ENCODE data around the gene QPRT. TPM values are rescaled to one million over a fixed set of nuclear protein-coding genes. Genes with fewer than 3 reads are reported as not detected.

QPRT gene
- total and polyA plus RNA-seq, 2 of the 8 experiments (the other 6 are each of a cell fraction or from before 2014, with no cell fraction given) = 89.0 to 102 TPM

GRCh38 chr16:29658705-29659104, 20.3 kb upstream of the QPRT start:
- no peak overlapping the region for H2AFZ ChIP-seq (ENCODE audit: low read length)
- H3K4me3 ChIP-seq (ENCODE audit: extremely low read depth in 1 of 4, insufficient read depth in 2 of 4, low read depth in 3 of 4, low read length in 4 of 4) = no peak overlapping the region
- H3K27ac ChIP-seq (ENCODE audit: low read depth, low read length) = no peak overlapping the region
- no peaks in the 10 kb centered on the region for H3K79me2 ChIP-seq (ENCODE audit: control insufficient read depth in 1 of 2, insufficient read depth in 2 of 2, low read length in 2 of 2)
- H3K4me2 ChIP-seq (ENCODE audit: insufficient read depth in 1 of 2, low read depth in 2 of 2, low read length in 2 of 2) = no peak overlapping the region
- H3K18ac ChIP-seq (ENCODE audit: extremely low read depth, low read length) = no peak overlapping the region
- TF ChIP-seq MAFK (IDR thresholded peaks at IDR 0.05; ENCODE audit: low read depth, low read length) (no peak), RFX5 (IDR thresholded peaks at IDR 0.05; ENCODE audit: borderline replicate concordance, low read depth, low read length) (no peak), EGR1 (IDR thresholded peaks at IDR 0.05; ENCODE audit: borderline replicate concordance, low read depth, low read length) (no peak), SRF (IDR thresholded peaks at IDR 0.05; ENCODE audit: low read depth, low read length) (no peak), TAF1 (IDR thresholded peaks at IDR 0.05; ENCODE audit: low read depth, low read length) (no peak)
- H4K20me1 ChIP-seq (replicated peaks in 1 of 2; ENCODE audit: control insufficient read depth in 1 of 2, insufficient read depth in 2 of 2, low read length in 2 of 2) = no peaks in the 10 kb centered on the region
- no peak overlapping the region for H2BK15ac ChIP-seq (ENCODE audit: low read length)
- no peak overlapping the region for H2BK120ac ChIP-seq (replicated peaks; ENCODE audit: low read depth, low read length)
- H3K56ac ChIP-seq (replicated peaks; ENCODE audit: insufficient read length, low read depth, low read length) = no peak overlapping the region
- H2BK12ac ChIP-seq (ENCODE audit: low read depth, low read length) = no peak overlapping the region
- DNase-seq (ENCODE audit: low read depth in 1 of 2, low spot score in 2 of 2) (no peak), FAIRE-seq (no peak)
- no peak overlapping the region for H2AK5ac ChIP-seq (ENCODE audit: low read depth, low read length)
- H2BK5ac ChIP-seq (ENCODE audit: low read depth, low read length) = no peak overlapping the region
- H4K8ac ChIP-seq (ENCODE audit: extremely low read depth, insufficient read depth, low read length) = no peak overlapping the region
- H3K4me1 ChIP-seq (replicated peaks in 1 of 4; ENCODE audit: control insufficient read depth in 3 of 4, insufficient read depth in 4 of 4, low read length in 3 of 4) = peaks cover 0 to 6% (median 2%) of the 10 kb centered on the region in 4 experiments; a peak in 2 of 7 replicates
- no peak overlapping the region for H4K5ac ChIP-seq (ENCODE audit: insufficient read length, low read depth, low read length)
- no peak overlapping the region for H4K91ac ChIP-seq (replicated peaks; ENCODE audit: insufficient read length, low read length)
- no peaks in the 10 kb centered on the region for H3K9me3 ChIP-seq (ENCODE audit: insufficient read depth in 2 of 2, low read depth in 1 of 2, low read length in 1 of 2)
- POLR2A ChIA-PET (ENCODE audit: partially characterized antibody) = interaction anchor here (0.6 kb wide), 1 partner anchor 49 kb away, joined by 3 read pairs; no protein-coding TSS in a partner anchor
- no peak overlapping the region for H2BK20ac ChIP-seq (ENCODE audit: low read length)
- no peak overlapping the region for H3K9ac ChIP-seq (replicated peaks in 1 of 4; ENCODE audit: extremely low read depth in 1 of 4, low read depth in 3 of 4, low read length in 3 of 4)
- H3K23ac ChIP-seq (ENCODE audit: insufficient read length) = no peak overlapping the region
- no peaks in the 10 kb centered on the region for H3K27me3 ChIP-seq (replicated peaks in 1 of 4; ENCODE audit: control insufficient read depth in 3 of 4, extremely low read depth in 1 of 4, insufficient read depth in 3 of 4, low read length in 3 of 4)
- no peaks in the 10 kb centered on the region for H3K79me1 ChIP-seq (ENCODE audit: low read depth, low read length)
- H3K36me3 ChIP-seq (ENCODE audit: control insufficient read depth in 2 of 4, insufficient read depth in 4 of 4, low read length in 3 of 4) = no peaks in the 10 kb centered on the region
- H3K23me2 ChIP-seq (ENCODE audit: low read depth, low read length) = no peaks in the 10 kb centered on the region; the same call in 1 of the 2 replicates
- no peak overlapping the region for H3K14ac ChIP-seq (ENCODE audit: insufficient read length)
- no peak overlapping the region for H3K4ac ChIP-seq (replicated peaks; ENCODE audit: insufficient read length, low read depth, low read length)
- WGBS, 2 experiments (ENCODE audit: extremely low coverage in 1 of 2, insufficient coverage in 1 of 2, insufficient read length in 1 of 2, insufficient replicate concordance in 2 of 2, low coverage in 1 of 2, low lambda C conversion rate in 2 of 2, missing lambda C conversion rate in 1 of 2) = 93% methylated on average over 6 of the region's 6 CpGs; no CpG with 5 or more reads in 1 of the 2 experiments
- CTCF ChIA-PET (ENCODE audit: partially characterized antibody) = interaction anchor here (0.6 kb wide), 1 partner anchor 356 kb away, joined by 3 read pairs; no protein-coding TSS in a partner anchor
